Tibial nerve (tissue), 4 donors: ENCODE results near the gene ADGRG1.

Source experiments
- EP300 ChIP-seq, 2 donors: sonication (generic); formaldehyde crosslinking; IDR thresholded peaks; one replicate each; pipeline ENCODE4 v1.6.1; 2017; ENCODE audit warnings: antibody characterized with exemption in 2 of 2, mild to moderate bottlenecking in 1 of 2
- POLR2A ChIP-seq, 2 donors: fragments of 450-650 bp; IDR thresholded peaks; one replicate each; pipeline ENCODE4 v1.6.1; 2017; ENCODE audit warnings: antibody characterized with exemption in 2 of 2, mild to moderate bottlenecking in 2 of 2, moderate library complexity in 2 of 2
- TF ChIP-seq, protein P1 (sequence below), 5 experiments: fragments of 200-600 bp in 3 of 5; fragments of 450-650 bp in 2 of 5; sonication (generic) in 3 of 5; IDR thresholded peaks; one replicate each; pipeline ENCODE4 v1.5.1; 2016 to 2019; ENCODE audit warnings: antibody characterized with exemption in 5 of 5, mild to moderate bottlenecking in 3 of 5, moderate library complexity in 2 of 5

DNA sequence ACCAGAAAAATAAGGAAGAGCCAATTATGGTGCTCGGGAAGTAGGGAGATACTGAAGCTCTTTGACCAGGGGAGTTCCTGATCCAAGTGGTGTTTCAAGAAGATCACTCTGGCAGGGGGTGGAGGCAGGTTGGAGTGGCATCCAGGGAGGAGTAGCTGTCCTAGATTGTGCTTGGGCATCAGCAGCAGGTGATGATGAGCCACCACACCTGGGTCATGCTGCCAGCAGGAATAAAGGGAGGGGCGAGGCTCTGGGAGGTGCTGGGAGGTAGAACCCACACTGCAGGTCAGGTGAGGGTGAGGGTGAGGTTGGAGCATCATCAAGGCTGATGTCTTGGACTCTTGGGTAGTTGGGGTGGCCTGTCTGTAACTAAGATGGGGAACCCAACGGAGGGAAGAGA, 35.4 kb upstream of the ADGRG1 start:
- TF ChIP-seq, protein P1, sequence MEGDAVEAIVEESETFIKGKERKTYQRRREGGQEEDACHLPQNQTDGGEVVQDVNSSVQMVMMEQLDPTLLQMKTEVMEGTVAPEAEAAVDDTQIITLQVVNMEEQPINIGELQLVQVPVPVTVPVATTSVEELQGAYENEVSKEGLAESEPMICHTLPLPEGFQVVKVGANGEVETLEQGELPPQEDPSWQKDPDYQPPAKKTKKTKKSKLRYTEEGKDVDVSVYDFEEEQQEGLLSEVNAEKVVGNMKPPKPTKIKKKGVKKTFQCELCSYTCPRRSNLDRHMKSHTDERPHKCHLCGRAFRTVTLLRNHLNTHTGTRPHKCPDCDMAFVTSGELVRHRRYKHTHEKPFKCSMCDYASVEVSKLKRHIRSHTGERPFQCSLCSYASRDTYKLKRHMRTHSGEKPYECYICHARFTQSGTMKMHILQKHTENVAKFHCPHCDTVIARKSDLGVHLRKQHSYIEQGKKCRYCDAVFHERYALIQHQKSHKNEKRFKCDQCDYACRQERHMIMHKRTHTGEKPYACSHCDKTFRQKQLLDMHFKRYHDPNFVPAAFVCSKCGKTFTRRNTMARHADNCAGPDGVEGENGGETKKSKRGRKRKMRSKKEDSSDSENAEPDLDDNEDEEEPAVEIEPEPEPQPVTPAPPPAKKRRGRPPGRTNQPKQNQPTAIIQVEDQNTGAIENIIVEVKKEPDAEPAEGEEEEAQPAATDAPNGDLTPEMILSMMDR (IDR thresholded peaks at IDR 0.05): no peak
- TF ChIP-seq POLR2A (IDR thresholded peaks at IDR 0.05) (no peak), EP300 (IDR thresholded peaks at IDR 0.05) (no peak)
